GM12891 (cell line): ENCODE measurements around the gene TMEM150B.

ENCODE experiments used
- PAX5 ChIP-seq: IDR thresholded peaks from 2 replicates; pipeline ENCODE4 v1.6.1; 2011; ENCODE audit warnings: low read length, moderate library complexity, mild to moderate bottlenecking; ENCODE audit not compliant: insufficient read depth, severe bottlenecking
- POLR2A ChIP-seq: IDR thresholded peaks from 2 replicates; pipeline ENCODE4 v1.6.1; 2011; ENCODE audit warnings: low read depth, low read length, control low read depth
- POLR2AphosphoS5 ChIP-seq: IDR thresholded peaks from 2 replicates; pipeline ENCODE4 v1.6.1; 2011; ENCODE audit warnings: low read depth, low read length, control low read depth
- POU2F2 ChIP-seq: IDR thresholded peaks from 2 replicates; pipeline ENCODE4 v1.6.1; 2011; ENCODE audit warnings: low read depth, mild to moderate bottlenecking, control low read depth, low read length, moderate library complexity
- SPI1 ChIP-seq: IDR thresholded peaks from 2 replicates; pipeline ENCODE4 v1.6.1; 2011; ENCODE audit warnings: low read depth, low read length, control low read depth
- TAF1 ChIP-seq: IDR thresholded peaks from 2 replicates; pipeline ENCODE4 v1.6.1; 2011; ENCODE audit warnings: low read depth, low read length, control low read depth

GRCh38 chr19:55358943-55359908 is 34.1 kb upstream of the TMEM150B start:
- TF ChIP-seq POLR2AphosphoS5 (no peak), POLR2A (no peak), TAF1 (no peak), SPI1 (no peak), PAX5 (no peak), POU2F2 (no peak)
